HEK293T (cell line): ENCODE data around the gene MATCAP1.

Experiments used
- CTCF ChIA-PET: fragments of 350-600 bp; formaldehyde crosslinking; extraction: SDS; loops from one replicate; lab custom pipeline; 2021; ENCODE audit warnings: antibody characterized with exemption, inconsistent platforms; lab: Yijun Ruan, JAX
- POLR2A ChIA-PET: fragments of 350-600 bp; formaldehyde crosslinking; extraction: SDS; loops from one replicate; lab custom pipeline; 2020; ENCODE audit warnings: antibody characterized with exemption, inconsistent platforms; lab: Yijun Ruan, JAX
- DNase-seq: peaks from one replicate; pipeline ENCODE4 v3.0.0; 2012; ENCODE audit warnings: mixed read lengths; ENCODE audit errors: extremely low spot score
- ARNT ChIP-seq: fragments of 450-650 bp; IDR thresholded peaks from 2 replicates; pipeline ENCODE4 v1.6.1; 2017; ENCODE audit warnings: mild to moderate bottlenecking
- BHLHE40 ChIP-seq: fragments of 450-650 bp; IDR thresholded peaks from 2 replicates; pipeline ENCODE4 v1.6.1; 2016; ENCODE audit warnings: mild to moderate bottlenecking, moderate library complexity, borderline replicate concordance
- CTBP1 ChIP-seq: fragments of 450-650 bp; IDR thresholded peaks from 2 replicates; pipeline ENCODE4 v1.6.1; 2016; ENCODE audit warnings: borderline replicate concordance
- ELF4 ChIP-seq: fragments of 450-650 bp; IDR thresholded peaks from 2 replicates; pipeline ENCODE4 v1.6.1; 2017; ENCODE audit warnings: antibody characterized with exemption
- FOXA1 ChIP-seq: fragments of 450-650 bp; IDR thresholded peaks from 2 replicates; pipeline ENCODE4 v1.6.1; 2016; ENCODE audit warnings: mild to moderate bottlenecking
- FOXK2 ChIP-seq: fragments of 450-650 bp; IDR thresholded peaks from 2 replicates; pipeline ENCODE4 v1.6.1; 2016; ENCODE audit warnings: mild to moderate bottlenecking
- FOXM1 ChIP-seq: fragments of 450-650 bp; IDR thresholded peaks from 2 replicates; pipeline ENCODE4 v1.6.1; 2017; ENCODE audit warnings: mild to moderate bottlenecking, borderline replicate concordance
- HDGF ChIP-seq: fragments of 450-650 bp; IDR thresholded peaks from 2 replicates; pipeline ENCODE4 v1.6.1; 2017; ENCODE audit warnings: antibody characterized with exemption, borderline replicate concordance
- L3MBTL2 ChIP-seq: fragments of 450-650 bp; conservative IDR thresholded peaks from 2 replicates; pipeline ENCODE4 v1.6.1; 2016; ENCODE audit warnings: mild to moderate bottlenecking
- LEF1 ChIP-seq: fragments of 450-650 bp; IDR thresholded peaks from 2 replicates; pipeline ENCODE4 v1.6.1; 2017; ENCODE audit warnings: mild to moderate bottlenecking, borderline replicate concordance
- NFRKB ChIP-seq: fragments of 450-650 bp; IDR thresholded peaks from 2 replicates; pipeline ENCODE4 v1.6.1; 2016; ENCODE audit warnings: mild to moderate bottlenecking, moderate library complexity
- PKNOX1 ChIP-seq: fragments of 450-650 bp; IDR thresholded peaks from 2 replicates; pipeline ENCODE4 v1.6.1; 2016
- SP1 ChIP-seq: fragments of 450-650 bp; IDR thresholded peaks from 2 replicates; pipeline ENCODE4 v1.6.1; 2017
- SUZ12 ChIP-seq: fragments of 450-650 bp; IDR thresholded peaks from 2 replicates; pipeline ENCODE4 v1.6.1; 2016; ENCODE audit warnings: mild to moderate bottlenecking
- TARDBP ChIP-seq: fragments of 450-650 bp; IDR thresholded peaks from 2 replicates; pipeline ENCODE4 v1.6.1; 2016
- ZNF384 ChIP-seq: fragments of 450-650 bp; IDR thresholded peaks from 2 replicates; pipeline ENCODE4 v1.6.1; 2016

Gene MATCAP1

GRCh38 chr16:67198238-67198734, 14.5 kb upstream of the MATCAP1 start:
- no peak for DNase-seq
- no peak for TF ChIP-seq ELF4
- no peak for TF ChIP-seq LEF1
- no peak for TF ChIP-seq HDGF
- TF ChIP-seq ARNT, result no peak
- no peak for TF ChIP-seq FOXK2
- TF ChIP-seq TARDBP, result no peak
- TF ChIP-seq BHLHE40, result no peak
- no peak for TF ChIP-seq FOXA1
- no peak for TF ChIP-seq SP1
- TF ChIP-seq ZNF384, result no peak
- no peak for TF ChIP-seq SUZ12
- TF ChIP-seq FOXM1, result no peak
- no peak for TF ChIP-seq CTBP1
- TF ChIP-seq L3MBTL2, result no peak
- no peak for TF ChIP-seq PKNOX1
- no peak for TF ChIP-seq NFRKB
- ChIA-PET CTCF (interaction anchor here (0.6 kb wide), 1 partner anchor 25 kb away, joined by 5 read pairs; no protein-coding TSS in a partner anchor), POLR2A (interaction anchor here (1.0 to 1.7 kb wide), 4 partner anchors 23 to 49 kb away, joined by 3 to 5 read pairs (median 4); partner anchors contain the start of genes FHOD1 and TMEM208)

GRCh38 chr16:67197704-67198103, 13.9 kb upstream of the MATCAP1 start:
- ChIA-PET POLR2A (interaction anchor here (1.0 to 1.7 kb wide), 4 partner anchors 23 to 50 kb away, joined by 3 to 5 read pairs (median 4); partner anchors contain the start of genes FHOD1 and TMEM208), CTCF (interaction anchor here (0.5 to 0.6 kb wide), 2 partner anchors 13 to 26 kb away, joined by 5 read pairs; no protein-coding TSS in a partner anchor)
- no peak for DNase-seq
- no peak for TF ChIP-seq SUZ12
- TF ChIP-seq FOXA1, result no peak
- TF ChIP-seq CTBP1, result no peak
- TF ChIP-seq LEF1, result no peak
- TF ChIP-seq ARNT, result no peak
- TF ChIP-seq PKNOX1, result no peak
- TF ChIP-seq NFRKB, result no peak
- no peak for TF ChIP-seq HDGF
- TF ChIP-seq TARDBP, result no peak
- no peak for TF ChIP-seq FOXK2
- no peak for TF ChIP-seq BHLHE40
- TF ChIP-seq FOXM1, result no peak
- TF ChIP-seq ELF4, result no peak

- CTCF ChIA-PET, result no interaction called here
- POLR2A ChIA-PET, result interaction anchor here (1.7 kb wide), 1 partner anchor 49 kb away, joined by 5 read pairs; no protein-coding TSS in a partner anchor
- DNase-seq, result no peak
- TF ChIP-seq FOXK2, result no peak
Observed at GRCh38 chr16:67196881-67197280, 13.1 kb upstream of the MATCAP1 start.

- no peak for DNase-seq
- POLR2A ChIA-PET, result no interaction called here
- CTCF ChIA-PET, result no interaction called here
- TF ChIP-seq BHLHE40 (no peak), ELF4 (no peak), NFRKB (no peak), FOXA1 (no peak), CTBP1 (no peak), TARDBP (no peak), HDGF (no peak), ZNF384 (no peak), SUZ12 (no peak), ARNT (no peak), LEF1 (no peak)
Observed at GRCh38 chr16:67195676-67196075, 11.9 kb upstream of the MATCAP1 start.

GRCh38 chr16:67194260-67194659, 10.5 kb upstream of the MATCAP1 start:
- no peak for DNase-seq
- TF ChIP-seq BHLHE40 (no peak), LEF1 (no peak), FOXK2 (no peak), SUZ12 (no peak)
- CTCF ChIA-PET, result no interaction called here
- POLR2A ChIA-PET, result no interaction called here

GRCh38 chr16:67193536-67193935, 9.8 kb upstream of the MATCAP1 start:
- CTCF ChIA-PET, result no interaction called here
- no peak for DNase-seq
- TF ChIP-seq L3MBTL2, result no peak
- no peak for TF ChIP-seq ELF4
- TF ChIP-seq ZNF384, result no peak
- TF ChIP-seq SP1, result no peak
- TF ChIP-seq NFRKB, result no peak
- TF ChIP-seq FOXM1, result no peak
- no peak for TF ChIP-seq ARNT
- TF ChIP-seq FOXA1, result no peak
- POLR2A ChIA-PET, result interaction anchor here (0.6 to 1.9 kb wide), 5 partner anchors 33 to 54 kb away, joined by 3 to 7 read pairs (median 3); partner anchors contain the start of genes FHOD1 and TMEM208

GRCh38 chr16:67192781-67193361, 9.1 kb upstream of the MATCAP1 start:
- TF ChIP-seq LEF1, result no peak
- ChIA-PET CTCF (interaction anchor here (0.6 to 0.8 kb wide), 2 partner anchors 34 to 35 kb away, joined by 3 read pairs; no protein-coding TSS in a partner anchor), POLR2A (interaction anchor here (0.6 to 1.9 kb wide), 6 partner anchors 18 to 55 kb away, joined by 3 to 7 read pairs (median 3); partner anchors contain the start of genes FHOD1 and TMEM208)
- no peak for DNase-seq
